Astrocyte (in vitro differentiated cells and primary cell): ENCODE measurements around the gene ENOX1.

Source experiments
- EZH2 ChIP-seq: IDR thresholded peaks from 2 replicates; pipeline ENCODE4 v1.6.1; 2012; ENCODE audit warnings: mild to moderate bottlenecking, low read length, inconsistent platforms; ENCODE audit not compliant: insufficient read depth
- TF ChIP-seq, protein P1 (sequence below): IDR thresholded peaks from 2 replicates; pipeline ENCODE4 v1.5.1; 2011; ENCODE audit warnings: low read depth, mild to moderate bottlenecking, inconsistent platforms, low read length, moderate library complexity; ENCODE audit not compliant: insufficient read depth

DNA sequence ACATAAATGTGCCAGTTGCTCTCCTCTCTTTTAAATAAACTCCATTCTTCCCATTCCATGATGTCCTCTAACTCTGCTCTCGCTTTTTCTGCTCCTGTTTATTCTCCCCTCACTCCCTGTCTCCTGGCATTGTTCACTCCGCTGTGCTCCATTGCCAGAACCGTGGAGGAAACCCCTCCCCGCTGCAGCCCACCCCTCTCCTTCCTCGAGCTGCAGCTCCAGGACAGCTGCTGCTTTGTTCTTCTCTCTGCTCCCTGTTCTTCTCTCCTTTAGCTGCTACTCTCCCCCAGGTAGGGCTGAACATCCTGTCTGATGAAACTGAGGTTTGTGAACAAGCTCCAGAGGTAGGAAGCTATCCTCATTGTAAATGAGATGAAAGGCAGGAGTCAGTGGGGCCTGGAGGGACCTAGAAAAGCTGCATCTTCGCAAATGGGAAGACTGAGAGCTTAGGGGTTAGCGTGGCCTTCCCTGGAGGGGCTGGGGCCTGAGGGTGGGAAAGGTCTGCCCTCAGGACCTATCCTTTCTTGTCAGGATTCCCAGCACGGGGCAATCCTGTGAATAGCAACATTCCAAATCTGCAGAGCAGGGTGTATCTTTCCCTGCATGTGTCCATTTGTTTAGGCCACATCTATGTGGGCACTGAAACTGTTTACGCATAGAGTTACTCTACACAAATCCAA lies 519.7 kb downstream of the ENOX1 start:
- TF ChIP-seq, protein P1, sequence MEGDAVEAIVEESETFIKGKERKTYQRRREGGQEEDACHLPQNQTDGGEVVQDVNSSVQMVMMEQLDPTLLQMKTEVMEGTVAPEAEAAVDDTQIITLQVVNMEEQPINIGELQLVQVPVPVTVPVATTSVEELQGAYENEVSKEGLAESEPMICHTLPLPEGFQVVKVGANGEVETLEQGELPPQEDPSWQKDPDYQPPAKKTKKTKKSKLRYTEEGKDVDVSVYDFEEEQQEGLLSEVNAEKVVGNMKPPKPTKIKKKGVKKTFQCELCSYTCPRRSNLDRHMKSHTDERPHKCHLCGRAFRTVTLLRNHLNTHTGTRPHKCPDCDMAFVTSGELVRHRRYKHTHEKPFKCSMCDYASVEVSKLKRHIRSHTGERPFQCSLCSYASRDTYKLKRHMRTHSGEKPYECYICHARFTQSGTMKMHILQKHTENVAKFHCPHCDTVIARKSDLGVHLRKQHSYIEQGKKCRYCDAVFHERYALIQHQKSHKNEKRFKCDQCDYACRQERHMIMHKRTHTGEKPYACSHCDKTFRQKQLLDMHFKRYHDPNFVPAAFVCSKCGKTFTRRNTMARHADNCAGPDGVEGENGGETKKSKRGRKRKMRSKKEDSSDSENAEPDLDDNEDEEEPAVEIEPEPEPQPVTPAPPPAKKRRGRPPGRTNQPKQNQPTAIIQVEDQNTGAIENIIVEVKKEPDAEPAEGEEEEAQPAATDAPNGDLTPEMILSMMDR: no peak
- no peak for TF ChIP-seq EZH2
